ENCODE measurements around the gene CEACAM20. TPM values are rescaled to one million over a fixed set of nuclear protein-coding genes. Genes with fewer than 3 reads are reported as not detected.
"Not testable (repeated sequence)": the region's sequence is repeated elsewhere in the genome, so short reads cannot be mapped to it uniquely, and the experiment has no call there.

The CEACAM20 gene
- total RNA-seq, 1 donor from 2014 or later, result not detected

DNA sequence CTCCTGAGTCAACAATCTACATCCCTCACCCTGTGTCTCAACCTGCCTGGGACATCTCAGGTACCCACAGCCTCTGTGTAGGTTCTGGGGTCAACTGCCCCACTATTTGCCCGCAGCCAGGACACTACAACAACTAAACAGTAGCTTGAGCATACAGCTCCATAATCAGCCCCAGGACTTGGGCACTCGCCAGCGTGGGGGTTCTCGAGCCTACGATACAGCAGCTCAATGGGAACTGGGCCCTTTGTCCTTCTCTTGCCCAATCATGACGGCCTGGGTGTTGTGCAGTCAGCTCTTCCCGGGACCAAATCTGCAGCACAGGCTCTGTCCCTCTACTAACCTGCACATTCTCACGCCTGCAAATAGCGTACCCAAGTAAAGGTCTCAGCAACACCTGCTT is 30.5 kb downstream of the CEACAM20 start:
- TF ChIP-seq POLR2A (IDR thresholded peaks at IDR 0.05) (no peak), CTCF (IDR thresholded peaks at IDR 0.05) (no peak), POLR2AphosphoS5 (IDR thresholded peaks at IDR 0.05; ENCODE audit: insufficient read depth in 1 of 2, low read depth in 1 of 2) (no peak)
- Histone ChIP-seq H3K27ac (no peak overlapping the region), H3K4me1 (peaks cover 13% of the 10 kb centered on the region), H3K9me3 (peaks cover 43% of the 10 kb centered on the region), H3K36me3 (peaks cover 0 to 43% of the 10 kb centered on the region in 2 donors), H3K4me3 (peak overlapping the region; percentile 63 to 90), H3K27me3 (no peaks in the 10 kb centered on the region)
- no peak for DNase-seq (ENCODE audit: extremely low spot score in 2 of 2)
- intact Hi-C loops (cut with DNase I), result no loop called here

- intact Hi-C loops (cut with DNase I), result no loop called here
- Histone ChIP-seq H3K27me3 (no peaks in the 10 kb centered on the region), H3K27ac (no peak overlapping the region), H3K4me3 (no peak overlapping the region), H3K9me3 (peaks cover 64% of the 10 kb centered on the region), H3K36me3 (peaks cover 0 to 66% of the 10 kb centered on the region in 2 donors), H3K4me1 (peaks cover 13% of the 10 kb centered on the region)
- no peak for TF ChIP-seq POLR2AphosphoS5 (IDR thresholded peaks at IDR 0.05; ENCODE audit: insufficient read depth in 1 of 2, low read depth in 1 of 2)
- TF ChIP-seq CTCF (IDR thresholded peaks at IDR 0.05), result no peak
- no peak for TF ChIP-seq POLR2A (IDR thresholded peaks at IDR 0.05)
- DNase-seq (ENCODE audit: extremely low spot score in 2 of 2), result no peak
Observed at GRCh38 chr19:44496711-44497110, 32.8 kb downstream of the CEACAM20 start.

GRCh38 chr19:44476559-44477408 is 52.7 kb downstream of the CEACAM20 start:
- TF ChIP-seq POLR2A (IDR thresholded peaks at IDR 0.05) (no peak), POLR2AphosphoS5 (IDR thresholded peaks at IDR 0.05; ENCODE audit: insufficient read depth in 1 of 2, low read depth in 1 of 2) (no peak), CTCF (IDR thresholded peaks at IDR 0.05) (no peak)
- H3K4me1 ChIP-seq, result no peaks in the 10 kb centered on the region
- no peak overlapping the region for H3K27ac ChIP-seq
- no peak for DNase-seq (ENCODE audit: extremely low spot score in 2 of 2)
- peaks cover 88% of the 10 kb centered on the region for H3K9me3 ChIP-seq
- no peaks in the 10 kb centered on the region for H3K27me3 ChIP-seq
- H3K4me3 ChIP-seq, result no peak overlapping the region
- H3K36me3 ChIP-seq, result peaks cover 24 to 78% of the 10 kb centered on the region in 2 donors
- intact Hi-C loops (cut with DNase I), result no loop called here

GRCh38 chr19:44468730-44469129 is 60.7 kb downstream of the CEACAM20 start:
- intact Hi-C loops (cut with DNase I); H3K4me1 ChIP-seq; H3K27ac ChIP-seq; H3K27me3 ChIP-seq; DNase-seq (ENCODE audit: extremely low spot score in 2 of 2); H3K36me3 ChIP-seq; H3K4me3 ChIP-seq: not testable (repeated sequence)
- peaks cover 42% of the 10 kb centered on the region for H3K9me3 ChIP-seq

DNA sequence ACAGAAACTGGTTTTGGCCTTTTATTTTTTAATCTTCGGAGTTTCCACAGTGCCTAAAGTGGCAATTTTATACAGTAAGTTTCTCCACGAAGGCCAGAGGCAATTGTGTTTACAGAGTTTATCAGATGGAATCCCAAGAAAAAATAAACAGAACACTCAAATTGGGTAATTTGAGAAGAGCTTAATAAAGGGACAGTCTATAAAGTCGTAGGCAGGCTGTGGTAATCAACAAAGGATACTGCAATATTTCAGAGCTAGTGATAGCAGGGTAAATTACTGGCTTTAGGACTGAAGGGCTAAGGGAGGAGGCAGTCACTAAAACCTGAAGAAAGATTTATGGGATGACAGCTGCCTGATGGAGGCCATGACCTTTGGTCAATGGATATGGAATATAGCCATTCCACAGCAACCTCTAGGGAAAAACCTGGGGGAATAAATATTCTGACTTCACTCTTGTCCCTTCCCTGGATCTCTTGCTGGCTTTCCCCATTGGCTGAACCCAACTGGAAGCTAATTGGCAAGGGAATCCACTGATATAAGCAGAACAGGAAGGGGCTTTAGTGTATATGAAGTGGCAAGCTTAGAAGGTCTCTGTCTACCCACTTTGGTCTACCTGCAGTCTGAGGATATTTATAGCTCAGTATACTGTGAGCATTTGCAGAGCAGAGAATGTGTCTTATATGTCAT is 66.7 kb downstream of the CEACAM20 start:
- H3K36me3 ChIP-seq; H3K4me1 ChIP-seq; intact Hi-C loops (cut with DNase I); H3K27me3 ChIP-seq; H3K4me3 ChIP-seq; H3K27ac ChIP-seq; DNase-seq (ENCODE audit: extremely low spot score in 2 of 2): not testable (repeated sequence)
- H3K9me3 ChIP-seq, result peaks cover 18% of the 10 kb centered on the region

Small RNA genes within 50 kb of the gene (small RNA-seq; reads per million reads assigned to genes)
- not detected for gene AC243964.1

Other genes with a start within 250 kb of the CEACAM20 start
- gene ZNF235, start 224.7 kb downstream of the CEACAM20 start, total RNA-seq, result 5.9 TPM
- gene ZNF112, start 173.0 kb downstream of the CEACAM20 start, total RNA-seq, result 9.6 TPM
- 0.98 TPM for gene ZNF285, start 128.1 kb downstream of the CEACAM20 start, total RNA-seq
- 2.0 TPM for gene ZNF229, start 81.2 kb downstream of the CEACAM20 start, total RNA-seq
- gene ZNF180, start 29.2 kb downstream of the CEACAM20 start, total RNA-seq, result 6.4 TPM
- not detected for gene IGSF23, start 83.9 kb upstream of the CEACAM20 start, total RNA-seq
- gene PVR, start 114.2 kb upstream of the CEACAM20 start, total RNA-seq, result 26.0 TPM
- 7.1 TPM for gene CEACAM19, start 141.8 kb upstream of the CEACAM20 start, total RNA-seq
- not detected for gene CEACAM16, start 169.5 kb upstream of the CEACAM20 start, total RNA-seq
- gene BCL3, start 219.0 kb upstream of the CEACAM20 start, total RNA-seq, result 86.9 TPM
- 42.2 TPM for gene CBLC, start 248.2 kb upstream of the CEACAM20 start, total RNA-seq

All from vagina (tissue), 2 donors.